SK-N-MC (cell line): ENCODE data around the gene OR52I2.

ENCODE experiments used
- DNase-seq: peaks from one replicate; pipeline ENCODE4 v3.0.0-alpha.2; 2011; ENCODE audit warnings: low read depth, low spot score
- H3K27ac ChIP-seq: fragments of 200-600 bp; sonication (generic); 2 replicates; pipeline ENCODE4 v1.5.1; 2016; ENCODE audit warnings: mixed run types
- H3K36me3 ChIP-seq: fragments of 200-600 bp; sonication (generic); 2 replicates; pipeline ENCODE4 v1.6.1; 2017; ENCODE audit warnings: antibody characterized with exemption, low read length, mixed read lengths; ENCODE audit not compliant: insufficient read depth
- H3K4me3 ChIP-seq: fragments of 200-600 bp; sonication (generic); 2 replicates; pipeline ENCODE4 v1.5.1; 2016
- H3K9ac ChIP-seq: fragments of 200-600 bp; sonication (generic); 2 replicates; pipeline ENCODE4 v1.8.0; 2017; ENCODE audit warnings: mixed run types, mixed read lengths; ENCODE audit not compliant: insufficient read length
- H3K9me3 ChIP-seq: fragments of 200-600 bp; sonication (generic); 2 replicates; pipeline ENCODE4 v1.6.1; 2017; ENCODE audit warnings: low read depth, mild to moderate bottlenecking, antibody characterized with exemption, low read length, moderate library complexity, mixed read lengths
- EZH2 ChIP-seq: fragments of 200-600 bp; sonication (generic); IDR thresholded peaks from one replicate; pipeline ENCODE4 v1.6.1; 2017; ENCODE audit warnings: antibody characterized with exemption
- FOXP2 ChIP-seq: optimal IDR thresholded peaks from 2 replicates; pipeline ENCODE3; 2011; ENCODE audit warnings: mild to moderate bottlenecking, moderate library complexity; ENCODE audit not compliant: insufficient read depth; ENCODE audit errors: extremely low read length, control extremely low read depth
- POLR2AphosphoS5 ChIP-seq: IDR thresholded peaks from 2 replicates; pipeline ENCODE4 v1.6.1; 2012; ENCODE audit warnings: mild to moderate bottlenecking, low read depth, low read length, borderline replicate concordance

OR52I2 gene

GRCh38 chr11:4559527-4560440 is 21.8 kb upstream of the OR52I2 start:
- DNase-seq = no peak
- H3K9ac ChIP-seq = no peak overlapping the region
- TF ChIP-seq EZH2 (no peak), POLR2AphosphoS5 (no peak), FOXP2 (no peak)

DNA sequence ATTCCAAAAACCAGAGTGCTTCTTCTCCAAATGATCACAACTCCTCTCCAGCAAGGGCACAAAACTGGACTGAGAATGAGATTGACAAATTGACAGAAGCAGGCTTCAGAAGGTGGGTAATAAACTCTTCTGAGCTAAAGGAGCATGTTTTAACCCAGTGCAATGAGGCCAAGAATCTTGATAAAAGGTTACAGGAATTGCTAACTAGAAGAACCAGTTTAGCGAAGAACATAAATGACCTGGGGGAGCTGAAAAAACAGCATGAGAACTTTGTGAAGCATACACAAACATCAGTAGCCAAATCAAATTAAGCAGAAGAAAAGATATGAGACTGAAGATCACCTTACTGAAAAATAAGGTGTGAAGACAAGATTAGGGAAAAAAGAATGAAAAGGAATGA is 21.1 kb upstream of the OR52I2 start:
- Histone ChIP-seq H3K9ac (no peak overlapping the region), H3K9me3 (no peaks in the 10 kb centered on the region), H3K36me3 (no peaks in the 10 kb centered on the region), H3K27ac (no peak overlapping the region), H3K4me3 (no peak overlapping the region)
- TF ChIP-seq POLR2AphosphoS5 (no peak), FOXP2 (no peak), EZH2 (no peak)
- no peak for DNase-seq

More at GRCh38 chr11:4559527-4560440, 21.8 kb upstream of the OR52I2 start:
- no peak overlapping the region for H3K4me3 ChIP-seq
- H3K36me3 ChIP-seq = no peaks in the 10 kb centered on the region
- no peaks in the 10 kb centered on the region for H3K9me3 ChIP-seq
- H3K27ac ChIP-seq = no peak overlapping the region

- H3K36me3 ChIP-seq = no peaks in the 10 kb centered on the region
- H3K9me3 ChIP-seq = no peaks in the 10 kb centered on the region
- H3K4me3 ChIP-seq = no peak overlapping the region
- no peak overlapping the region for H3K9ac ChIP-seq
- DNase-seq = no peak
- TF ChIP-seq FOXP2 (no peak), POLR2AphosphoS5 (no peak), EZH2 (no peak)
- no peak overlapping the region for H3K27ac ChIP-seq
These were observed 16.2 kb upstream of the OR52I2 start for GRCh38 chr11:4565371-4565770.

DNA sequence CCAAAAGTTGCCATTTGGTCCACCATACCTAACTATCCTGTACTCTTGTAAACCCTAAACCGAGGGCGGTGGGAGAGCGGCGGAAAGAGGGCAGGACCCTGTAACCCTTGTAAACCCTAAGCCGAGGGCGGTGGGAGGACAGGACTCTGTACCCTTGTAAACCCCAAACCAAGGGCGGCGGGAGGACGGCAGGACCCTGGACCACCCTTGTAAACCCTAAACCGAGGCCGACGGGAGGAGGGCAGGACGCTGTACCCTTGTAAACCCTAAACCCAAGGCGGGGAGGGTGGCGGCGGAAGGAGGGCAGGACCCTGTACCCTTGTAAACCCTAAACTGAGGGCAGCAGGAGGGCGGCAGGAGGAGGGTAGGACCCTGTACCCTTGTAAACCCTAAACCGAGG is 12.5 kb upstream of the OR52I2 start:
- Histone ChIP-seq H3K36me3 (no peaks in the 10 kb centered on the region), H3K4me3 (no peak overlapping the region), H3K27ac (no peak overlapping the region), H3K9ac (no peak overlapping the region), H3K9me3 (no peaks in the 10 kb centered on the region)
- DNase-seq = no peak
- no peak for TF ChIP-seq EZH2
- no peak for TF ChIP-seq POLR2AphosphoS5
- TF ChIP-seq FOXP2 = no peak

GRCh38 chr11:4576880-4577279 is 4.7 kb upstream of the OR52I2 start:
- Histone ChIP-seq H3K36me3 (no peaks in the 10 kb centered on the region), H3K27ac (no peak overlapping the region), H3K4me3 (no peak overlapping the region), H3K9ac (no peak overlapping the region), H3K9me3 (no peaks in the 10 kb centered on the region)
- TF ChIP-seq FOXP2 (no peak), POLR2AphosphoS5 (no peak), EZH2 (no peak)
- no peak for DNase-seq

DNA sequence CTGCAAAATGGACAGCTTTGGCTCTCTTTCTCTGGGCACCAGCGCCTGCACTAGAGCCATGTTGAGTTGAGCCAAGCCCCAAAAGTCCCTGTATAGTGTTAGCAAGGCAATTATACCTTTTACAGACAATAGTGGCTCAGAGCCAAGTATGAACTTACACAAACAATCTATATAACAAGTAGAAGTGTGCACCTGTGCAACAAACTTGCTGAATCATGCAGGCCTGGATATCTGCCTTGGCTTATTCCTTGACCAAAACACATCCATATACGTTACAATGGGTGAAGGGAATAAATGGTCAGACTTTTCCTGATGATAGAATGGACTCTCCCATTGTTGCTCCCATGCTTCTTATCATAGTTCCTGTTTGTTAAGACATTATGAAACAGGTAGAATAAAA is 3.8 kb upstream of the OR52I2 start:
- Histone ChIP-seq H3K9me3 (no peaks in the 10 kb centered on the region), H3K27ac (no peak overlapping the region), H3K4me3 (no peak overlapping the region), H3K9ac (no peak overlapping the region), H3K36me3 (no peaks in the 10 kb centered on the region)
- TF ChIP-seq POLR2AphosphoS5 (no peak), FOXP2 (no peak), EZH2 (no peak)
- DNase-seq = no peak

GRCh38 chr11:4578624-4579023 is 2.9 kb upstream of the OR52I2 start:
- DNase-seq = no peak
- TF ChIP-seq FOXP2 (no peak), EZH2 (no peak), POLR2AphosphoS5 (no peak)

GRCh38 chr11:4580124-4580523 is 1.4 kb upstream of the OR52I2 start:
- Histone ChIP-seq H3K9ac (no peak overlapping the region), H3K36me3 (no peaks in the 10 kb centered on the region), H3K9me3 (no peaks in the 10 kb centered on the region), H3K4me3 (no peak overlapping the region), H3K27ac (no peak overlapping the region)
- no peak for DNase-seq
- TF ChIP-seq POLR2AphosphoS5 (no peak), FOXP2 (no peak), EZH2 (no peak)

More at GRCh38 chr11:4578624-4579023, 2.9 kb upstream of the OR52I2 start:
- no peak overlapping the region for H3K4me3 ChIP-seq
- H3K9ac ChIP-seq = no peak overlapping the region
- no peaks in the 10 kb centered on the region for H3K36me3 ChIP-seq
- no peaks in the 10 kb centered on the region for H3K9me3 ChIP-seq
- H3K27ac ChIP-seq = no peak overlapping the region
